ENCODE measurements around the gene AIFM3. TPM values are rescaled to one million over a fixed set of nuclear protein-coding genes. Genes with fewer than 3 reads are reported as not detected.
"Not testable (repeated sequence)": the region's sequence is repeated elsewhere in the genome, so short reads cannot be mapped to it uniquely, and the experiment has no call there.

AIFM3 gene
- polyA plus RNA-seq, 12 donors = 0.19 to 0.65 (median 0.42) TPM; not detected in 2

DNA sequence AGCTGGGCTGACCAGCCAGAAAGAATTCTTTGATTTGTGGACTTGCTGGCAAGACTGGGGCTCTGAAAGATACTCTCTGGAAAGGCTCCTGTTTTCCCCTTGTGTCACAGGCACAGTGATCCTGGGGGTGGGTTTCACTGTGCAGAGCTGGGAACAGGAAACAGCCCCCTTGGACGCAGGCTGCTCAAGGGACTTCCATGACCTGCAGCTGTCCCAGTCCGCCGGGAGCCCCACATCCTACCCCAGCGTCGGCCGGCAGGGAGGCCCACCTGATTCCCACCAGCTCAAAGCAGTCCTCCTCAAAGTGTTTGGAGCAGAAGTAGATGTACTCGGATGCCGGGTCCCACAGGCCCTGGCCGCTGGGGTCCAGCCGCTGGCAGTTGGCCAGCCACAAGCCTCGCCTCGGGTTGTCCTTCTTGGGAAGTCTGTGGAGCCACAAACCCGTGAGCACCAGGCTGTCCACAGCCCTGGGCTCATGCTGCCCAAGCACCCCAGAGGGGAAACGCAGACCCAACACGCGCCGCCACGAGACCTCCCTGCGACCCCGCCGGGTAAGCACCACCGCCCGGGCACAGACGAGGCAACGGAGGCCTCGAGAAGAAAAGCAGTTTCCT lies 34.0 kb downstream of the AIFM3 start:
- no peak for DNase-seq

DNA sequence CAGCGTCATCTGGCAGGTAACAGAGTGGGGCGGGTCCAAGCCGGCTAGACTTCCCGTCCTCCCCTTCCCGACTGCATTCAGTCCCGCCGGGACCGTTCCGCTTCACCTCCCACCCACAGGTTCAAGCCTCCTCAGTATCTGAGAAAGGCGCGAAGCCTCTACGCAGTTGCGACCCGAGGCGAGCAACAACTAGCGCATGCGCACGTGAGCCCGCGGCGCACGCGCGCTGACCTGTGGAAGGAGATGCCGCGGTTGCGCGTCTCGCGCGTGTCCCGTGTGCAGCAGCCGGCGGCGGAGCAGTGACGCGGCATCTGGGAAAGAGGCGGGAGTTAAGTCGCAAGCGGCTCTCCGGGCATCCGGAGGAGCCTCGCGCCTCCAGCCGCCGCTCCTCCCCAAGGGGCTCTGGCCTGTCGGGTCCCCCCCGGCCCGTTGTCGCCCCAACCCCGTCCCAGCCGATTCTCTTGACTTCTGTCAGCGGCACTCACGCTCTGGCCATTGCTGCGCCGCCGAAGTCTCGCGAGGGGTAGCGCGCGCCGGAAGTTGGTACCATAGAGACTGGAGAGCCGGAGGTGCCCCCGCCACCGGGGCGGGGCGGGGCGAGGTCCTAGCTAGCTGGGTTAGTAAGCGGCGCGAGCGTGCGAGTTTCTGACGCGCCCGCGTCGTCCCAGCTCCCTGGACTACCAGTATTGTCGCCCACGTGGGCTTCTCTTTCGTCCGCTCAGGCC lies 34.7 kb downstream of the AIFM3 start, which contains the start of gene THAP7:
Gene THAP7, minus strand, starts transcription at position 518 of the 725 bp plus-strand sequence. Its CDS starts 207 bp downstream, at position 311.
- peak; percentile 97 for DNase-seq

DNA sequence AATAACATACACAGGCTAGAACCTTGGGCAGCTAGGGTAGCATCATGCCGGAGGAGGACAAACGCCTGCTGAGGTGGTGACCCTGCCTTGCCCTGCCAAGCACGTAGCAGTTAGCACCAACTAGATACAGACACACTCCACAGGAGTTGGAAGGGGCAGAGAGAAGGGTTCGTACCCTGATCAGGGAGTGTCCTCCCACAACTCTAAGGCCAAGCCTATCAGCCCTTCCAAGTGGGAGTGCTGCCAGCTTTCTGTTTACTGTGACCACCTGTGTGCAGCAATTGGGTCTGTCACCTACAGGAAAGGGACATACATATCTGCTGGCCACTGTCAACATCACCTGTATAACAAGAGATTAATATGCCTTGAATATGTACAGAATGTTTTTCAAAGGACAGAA lies 36.7 kb downstream of the AIFM3 start:
- DNase-seq = no peak

DNA sequence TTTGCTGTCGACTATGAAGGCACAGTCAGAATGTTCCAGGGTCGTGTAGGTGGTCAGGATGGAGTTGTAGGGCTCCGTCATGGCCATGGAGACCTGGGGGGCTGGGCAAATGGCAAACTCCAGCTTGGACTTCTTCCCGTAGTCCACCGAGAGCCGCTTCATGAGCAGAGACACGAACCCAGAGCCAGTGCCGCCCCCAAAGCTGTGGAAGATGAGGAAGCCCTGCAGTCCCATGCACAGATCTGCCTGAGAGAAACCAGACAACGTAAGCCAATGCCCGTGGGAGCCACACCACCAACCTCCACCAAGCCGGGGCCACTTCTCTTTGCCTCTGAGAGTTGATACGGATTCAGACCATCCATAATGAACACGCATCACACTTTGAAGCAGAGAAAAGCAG lies 42.2 kb downstream of the AIFM3 start:
- DNase-seq = not testable (repeated sequence)

DNA sequence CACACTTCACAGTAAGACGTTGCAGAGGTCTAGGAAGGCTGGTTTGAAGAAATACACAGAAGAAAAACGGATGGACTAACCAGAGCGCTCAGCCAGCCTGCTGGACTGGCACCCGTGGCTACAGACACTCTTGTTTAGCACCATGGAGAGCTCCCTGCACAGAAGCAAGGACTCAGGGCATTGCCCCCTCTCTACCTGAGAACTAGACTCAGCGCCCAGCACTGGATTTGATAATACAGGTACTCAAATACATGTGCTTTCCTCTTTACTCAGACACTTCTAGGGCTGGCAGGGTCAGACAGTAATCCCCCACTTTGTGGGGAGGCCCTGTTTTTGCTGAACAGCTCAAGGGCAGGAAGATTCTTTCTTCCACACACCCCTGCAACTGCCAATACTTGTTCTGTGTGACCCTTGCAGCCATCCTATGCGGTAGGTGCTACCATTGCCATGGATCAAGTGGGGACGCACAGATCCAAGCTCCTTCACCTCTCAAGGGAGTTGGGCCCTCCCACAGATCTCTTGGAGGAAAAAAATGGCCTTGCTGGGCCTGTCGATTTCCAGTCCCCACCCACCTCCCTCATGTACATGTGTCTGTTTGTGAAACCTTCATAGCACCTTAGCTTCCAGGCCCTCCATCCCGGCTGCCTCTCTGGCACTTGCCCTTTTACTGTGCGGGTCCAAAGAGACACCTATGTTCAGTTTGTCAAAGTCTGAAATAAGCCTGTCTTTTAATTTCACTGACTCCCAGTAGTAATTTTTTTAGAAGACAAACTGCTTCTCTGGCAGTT lies 42.8 kb downstream of the AIFM3 start:
- DNase-seq = no peak

DNA sequence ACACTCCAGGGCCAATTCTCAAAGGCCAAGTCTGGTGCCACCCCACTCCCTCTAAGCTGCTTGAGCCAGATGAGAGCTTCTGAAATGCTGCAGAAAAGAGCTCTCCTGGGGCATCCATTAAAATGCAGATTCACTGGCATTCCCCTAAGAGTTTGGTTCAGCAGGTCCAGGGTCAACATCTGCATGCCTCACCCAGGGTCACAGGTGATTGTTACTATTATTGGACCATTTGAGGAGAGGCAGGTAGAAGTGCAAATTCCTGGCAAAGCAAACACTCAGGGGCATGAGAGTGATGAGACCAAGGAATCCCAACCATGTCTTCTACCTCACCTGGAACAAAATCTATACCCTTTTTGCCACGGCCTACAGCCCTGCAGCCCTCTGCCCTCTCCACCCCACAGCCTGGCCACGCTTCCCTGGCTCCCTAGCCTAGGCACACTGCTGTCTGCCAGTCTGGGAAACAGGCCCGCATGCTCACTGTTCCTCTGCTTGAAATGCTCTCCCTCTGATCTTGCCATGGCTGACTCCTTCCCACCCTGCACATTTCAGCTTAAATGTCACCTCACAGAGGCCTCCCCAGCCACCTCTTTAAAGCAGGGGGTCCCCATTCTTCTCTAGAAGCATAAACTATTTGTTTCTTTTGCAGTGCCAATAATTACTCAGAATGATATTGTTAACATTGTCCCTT lies 43.5 kb downstream of the AIFM3 start:
- no peak for DNase-seq

DNA sequence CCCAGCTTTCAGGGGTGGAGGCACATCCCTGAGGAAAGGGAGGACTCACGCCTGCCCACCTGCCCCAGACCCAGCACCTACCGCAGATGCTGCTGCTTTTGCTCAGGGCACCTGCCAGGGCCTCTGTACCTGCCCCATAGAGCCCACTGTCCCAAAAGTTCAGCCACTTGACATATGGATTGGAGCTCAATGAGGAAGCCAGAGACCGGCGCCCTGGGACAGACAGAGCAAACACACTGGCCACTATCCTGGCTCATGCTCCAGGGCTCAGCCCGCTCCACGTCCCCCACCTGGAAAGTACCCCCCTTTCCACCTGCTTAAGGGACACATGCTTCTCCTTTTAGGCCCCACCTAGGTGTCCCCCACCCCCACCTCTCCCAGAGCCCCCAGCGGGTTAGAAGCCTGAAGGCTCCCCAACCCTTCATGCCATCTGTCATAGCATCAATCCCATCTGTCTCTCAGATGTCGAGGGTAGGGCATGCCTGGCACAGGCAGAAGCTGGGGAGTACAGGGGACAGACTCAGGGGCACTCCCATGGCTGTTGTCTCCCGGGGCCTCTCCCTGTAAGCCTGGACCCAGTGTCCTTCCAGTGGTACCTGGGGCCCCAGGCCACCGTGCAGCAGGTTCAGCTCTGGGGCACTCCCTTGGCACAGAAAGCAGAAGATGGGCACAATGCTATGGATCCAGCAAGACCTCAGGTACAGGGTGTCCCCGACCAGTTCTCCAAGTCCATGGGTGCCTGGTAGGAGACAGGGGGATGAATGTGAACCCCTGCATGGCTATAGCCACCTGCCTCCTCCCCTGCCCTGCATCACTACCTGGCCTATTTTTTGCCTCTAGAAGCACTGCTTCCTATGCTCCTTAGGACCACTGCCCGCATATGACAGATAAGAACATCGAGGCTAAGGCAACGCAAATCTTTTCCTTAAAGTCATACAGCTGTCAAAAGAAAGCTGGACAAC lies 45.7 kb downstream of the AIFM3 start:
- no peak for DNase-seq

DNA sequence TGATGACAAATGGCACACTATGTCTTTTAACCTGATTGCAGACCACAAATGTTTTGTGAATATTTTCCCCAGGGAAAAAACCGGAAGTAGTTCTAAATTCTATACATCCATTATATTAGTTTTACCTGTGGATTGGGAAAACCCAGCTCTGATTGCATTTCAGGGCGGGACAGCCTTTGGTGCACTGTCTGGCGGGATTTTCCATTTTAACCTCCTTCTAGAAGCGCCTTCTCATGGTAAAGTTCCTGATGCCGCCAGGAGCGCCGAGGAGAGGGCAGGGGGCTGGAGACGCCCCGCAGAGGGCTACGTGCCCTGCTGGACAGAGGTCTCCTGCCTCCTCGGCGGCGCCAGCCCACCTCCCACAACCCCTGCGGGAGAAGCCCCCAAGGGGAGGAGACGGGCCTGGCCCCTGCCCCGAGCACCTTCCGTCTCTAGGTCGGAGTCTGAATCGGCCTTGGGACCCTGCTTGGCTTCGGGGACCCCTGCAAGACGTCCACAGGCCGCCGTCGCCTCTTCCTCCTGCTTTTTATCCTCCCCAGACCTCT lies 46.7 kb downstream of the AIFM3 start:
- DNase-seq = no peak

DNA sequence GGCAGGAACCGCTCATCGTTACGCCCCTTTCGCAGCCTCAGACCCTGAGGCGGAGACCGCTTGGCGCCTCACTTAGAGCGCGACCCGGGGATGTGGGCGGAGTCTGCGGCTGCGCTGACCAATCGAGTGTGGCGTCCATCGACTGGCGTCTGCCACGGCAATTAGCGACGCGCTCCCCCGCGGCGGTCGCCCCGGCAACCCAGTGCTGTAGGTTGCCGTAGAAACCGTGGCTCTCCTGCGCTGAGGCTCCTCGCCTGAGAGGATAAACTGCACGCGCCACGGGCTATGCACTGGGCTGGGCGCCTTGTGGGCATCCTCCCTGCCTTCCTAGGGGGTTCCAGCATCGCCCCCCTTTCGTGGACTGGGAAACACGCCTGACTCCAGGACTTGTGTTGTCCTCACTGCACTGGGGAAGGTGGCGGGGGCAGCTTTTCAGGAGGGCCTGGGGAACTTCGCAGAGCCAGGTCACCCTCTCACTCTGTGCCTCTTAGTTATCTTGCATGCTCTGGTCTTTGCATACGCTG lies 47.2 kb downstream of the AIFM3 start:
- DNase-seq = peak; percentile 88

DNA sequence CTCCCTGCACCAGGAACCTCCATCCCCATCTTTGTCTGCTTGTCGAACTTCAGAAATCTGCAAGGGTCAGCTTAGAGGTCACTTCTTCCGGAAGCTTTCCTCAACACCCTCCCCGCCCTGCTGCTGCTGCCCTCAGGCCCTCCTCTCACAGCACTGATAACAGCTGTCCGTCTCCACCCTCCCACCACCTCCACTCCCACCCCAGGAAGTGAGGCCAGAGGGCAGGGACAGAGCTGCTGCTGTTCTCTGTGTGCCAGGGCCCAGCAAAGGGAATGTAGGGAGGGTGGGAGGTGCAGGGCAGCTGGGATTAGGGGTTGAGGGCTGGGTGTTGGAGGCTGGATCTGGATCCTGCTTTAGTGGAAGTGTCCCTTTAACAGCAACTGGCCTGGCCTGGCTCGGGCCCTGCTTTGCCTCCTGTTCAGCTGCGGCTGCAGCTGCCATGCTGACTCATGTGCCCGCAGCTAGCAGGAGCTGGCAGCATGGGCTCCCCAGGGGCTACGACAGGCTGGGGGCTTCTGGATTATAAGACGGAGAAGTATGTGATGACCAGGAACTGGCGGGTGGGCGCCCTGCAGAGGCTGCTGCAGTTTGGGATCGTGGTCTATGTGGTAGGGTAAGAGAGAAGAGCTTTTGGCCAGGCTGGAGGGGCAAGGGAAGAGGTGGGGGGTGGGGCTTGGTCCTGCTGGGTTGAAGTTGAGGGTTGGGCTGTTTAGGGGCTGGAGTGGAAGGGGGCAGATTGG lies 47.8 kb downstream of the AIFM3 start, which contains the start of gene P2RX6:
Gene P2RX6, plus strand, starts transcription at position 440 of the 740 bp plus-strand sequence. Its CDS starts 10 bp downstream, at position 450.
- DNase-seq = peak; percentile 51

DNA sequence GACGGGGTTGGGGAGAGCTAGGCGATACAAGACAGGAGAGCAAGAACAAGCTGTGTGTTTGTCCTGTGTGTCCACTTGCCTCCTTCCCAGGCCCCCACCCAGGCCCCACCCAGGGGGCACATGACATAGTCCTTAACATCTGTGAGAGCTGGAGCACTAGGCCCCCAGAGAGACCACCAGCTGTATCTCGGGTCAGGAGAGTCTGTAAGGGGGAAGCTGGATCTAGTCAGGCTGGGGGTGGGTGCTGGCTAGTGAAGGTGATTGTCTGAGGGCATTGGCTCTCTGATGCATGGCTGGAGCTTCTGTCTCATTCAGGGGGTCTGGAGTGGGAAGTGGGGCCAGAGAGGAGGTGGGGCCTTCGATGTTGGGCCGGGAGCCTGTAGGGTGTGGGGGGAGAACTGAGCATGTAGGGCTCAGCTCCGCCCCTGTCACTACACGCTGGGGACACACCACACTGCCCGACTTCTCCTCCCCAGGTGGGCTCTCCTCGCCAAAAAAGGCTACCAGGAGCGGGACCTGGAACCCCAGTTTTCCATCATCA lies 48.5 kb downstream of the AIFM3 start:
- DNase-seq = no peak

DNA sequence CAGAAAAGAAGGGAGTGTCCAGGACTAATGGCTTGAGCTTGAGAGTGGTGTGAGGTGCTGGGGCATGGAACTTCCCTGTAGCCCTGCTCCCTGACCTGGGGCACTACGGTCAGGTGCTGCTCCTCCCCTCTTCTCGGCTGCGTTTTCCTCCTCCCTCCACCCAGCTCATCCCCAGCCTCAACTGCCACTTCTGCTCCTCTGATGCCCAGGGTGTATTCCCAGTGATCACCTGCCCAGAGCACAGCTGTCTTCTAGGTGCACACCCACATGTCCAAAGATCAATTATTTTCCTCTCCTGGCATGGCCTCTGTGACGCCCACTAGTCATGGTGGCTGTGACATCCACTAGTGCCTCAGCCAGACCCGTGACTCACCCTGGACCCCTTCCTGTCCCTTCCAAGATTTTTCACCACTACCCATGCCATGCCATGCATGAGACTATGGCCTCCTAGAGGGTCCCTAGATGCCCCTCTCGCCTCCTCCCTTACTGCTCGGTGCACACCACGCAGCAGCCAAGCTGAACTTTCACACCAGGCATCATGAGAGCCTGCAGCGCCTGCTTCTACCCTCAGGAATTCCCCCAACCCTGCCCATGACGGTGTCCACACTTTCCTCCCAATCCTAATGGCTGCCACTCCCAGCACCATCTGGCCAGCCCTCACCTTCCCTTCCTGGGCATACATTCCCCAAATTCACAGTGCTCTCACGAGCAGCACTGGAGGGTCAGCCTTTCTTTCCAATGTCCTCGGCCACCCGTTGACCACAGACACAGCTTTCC lies 49.8 kb downstream of the AIFM3 start:
- no peak for DNase-seq

DNA sequence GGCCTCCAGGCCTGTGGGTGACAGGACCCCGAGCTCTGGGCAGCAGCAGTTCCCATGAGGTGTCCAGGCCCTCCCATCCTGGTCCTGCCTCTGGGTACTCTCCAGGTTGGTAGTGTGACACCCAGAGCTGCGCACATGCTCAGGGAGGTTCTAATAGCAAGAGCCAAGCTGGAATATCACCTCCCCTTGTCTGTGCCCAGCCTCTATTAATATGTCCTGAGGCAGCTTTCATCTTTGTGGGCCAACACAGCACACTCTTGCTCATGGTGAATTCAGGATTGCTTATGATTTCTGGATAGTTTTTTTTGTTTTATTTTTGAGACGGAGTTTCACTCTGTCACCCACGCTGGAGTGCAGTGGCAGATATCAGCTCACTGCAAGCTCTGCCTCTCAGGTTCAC lies 51.3 kb downstream of the AIFM3 start:
- no peak for DNase-seq

DNA sequence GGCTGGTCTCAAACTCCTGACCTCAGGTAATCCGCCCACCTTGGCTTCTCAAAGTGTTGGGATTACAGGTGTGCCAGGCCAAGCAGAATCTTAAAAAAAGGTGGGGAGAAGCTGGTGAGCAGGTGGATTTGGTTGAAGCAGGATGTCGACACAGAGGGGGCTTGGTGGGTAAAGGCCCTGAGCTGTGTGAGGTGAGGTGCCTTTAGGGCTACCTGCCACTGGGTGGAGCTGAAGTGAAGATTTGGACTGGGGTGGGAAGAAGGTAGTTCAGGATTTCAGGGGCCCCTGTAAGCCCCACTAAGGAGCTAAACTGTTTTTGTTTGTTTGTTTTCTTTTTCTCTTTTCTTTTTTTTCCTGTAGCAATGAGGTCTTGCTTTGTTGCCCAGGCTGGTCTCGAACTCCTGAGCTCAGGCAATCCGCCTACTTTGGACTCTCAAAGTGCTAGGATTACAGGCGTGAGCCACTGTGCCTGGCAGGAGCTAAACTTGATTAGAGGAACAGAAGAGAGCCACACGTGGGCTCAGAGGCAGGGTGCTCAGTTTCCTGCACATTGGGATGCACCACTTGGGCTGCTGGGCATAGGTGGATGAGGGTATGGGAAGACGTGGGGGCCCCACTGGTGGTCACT lies 53.9 kb downstream of the AIFM3 start:
- no peak for DNase-seq

DNA sequence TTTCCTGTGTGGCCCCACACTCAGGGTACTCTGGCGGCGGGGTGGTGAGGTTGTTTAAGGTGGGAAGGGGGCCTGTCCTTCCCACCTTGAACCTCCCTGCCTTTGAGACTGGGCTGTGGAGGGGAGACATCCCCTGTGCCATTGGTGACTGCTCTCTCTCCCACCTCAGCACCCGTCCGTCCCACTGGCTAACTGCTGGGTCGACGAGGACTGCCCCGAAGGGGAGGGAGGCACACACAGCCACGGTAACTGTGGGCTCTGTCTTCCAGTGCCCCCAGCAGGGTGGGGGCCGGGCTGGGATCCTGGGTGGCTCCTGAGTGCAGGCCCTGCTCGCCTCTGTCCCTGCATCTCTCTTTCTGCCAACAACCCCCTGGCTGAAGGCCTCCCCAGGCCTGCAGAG lies 55.5 kb downstream of the AIFM3 start:
- DNase-seq = no peak

DNA sequence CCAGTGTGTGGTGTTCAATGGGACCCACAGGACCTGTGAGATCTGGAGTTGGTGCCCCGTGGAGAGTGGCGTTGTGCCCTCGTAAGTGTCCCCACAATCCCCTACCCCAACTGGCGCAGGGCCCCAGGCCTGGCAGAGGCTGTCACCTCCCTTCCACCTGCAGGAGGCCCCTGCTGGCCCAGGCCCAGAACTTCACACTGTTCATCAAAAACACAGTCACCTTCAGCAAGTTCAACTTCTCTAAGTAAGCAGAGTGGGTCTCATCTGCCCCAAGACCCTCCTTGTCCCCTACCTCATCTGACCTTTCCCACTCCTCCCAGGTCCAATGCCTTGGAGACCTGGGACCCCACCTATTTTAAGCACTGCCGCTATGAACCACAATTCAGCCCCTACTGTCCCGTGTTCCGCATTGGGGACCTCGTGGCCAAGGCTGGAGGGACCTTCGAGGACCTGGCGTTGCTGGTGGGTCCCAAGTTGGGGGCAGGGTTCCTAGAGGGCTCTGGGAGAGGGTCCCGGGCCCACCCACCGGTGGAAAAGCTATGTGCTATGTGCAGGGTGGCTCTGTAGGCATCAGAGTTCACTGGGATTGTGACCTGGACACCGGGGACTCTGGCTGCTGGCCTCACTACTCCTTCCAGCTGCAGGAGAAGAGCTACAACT lies 56.0 kb downstream of the AIFM3 start:
- no peak for DNase-seq

DNA sequence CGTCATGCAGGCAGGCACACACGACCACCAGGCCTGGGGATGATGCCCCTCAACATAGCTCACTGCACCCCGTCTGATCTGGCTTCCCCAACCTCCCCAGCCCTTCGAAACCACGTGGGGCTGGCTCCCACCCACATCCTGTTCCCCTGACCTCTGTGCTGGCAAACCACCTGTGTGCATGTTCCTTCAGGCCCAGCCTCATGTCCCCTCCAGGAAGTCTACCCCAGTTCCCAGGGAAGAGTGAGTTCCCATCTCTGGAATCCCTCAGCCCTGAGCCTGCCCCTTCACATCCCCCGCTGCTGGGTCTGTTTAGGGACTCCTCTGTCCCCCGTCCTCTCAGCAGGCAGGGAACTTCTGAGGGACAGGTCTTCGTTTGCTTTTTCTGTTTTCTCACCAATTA lies 58.2 kb downstream of the AIFM3 start:
- DNase-seq = no peak
